ENCODE results near the gene CSF2. TPM values are rescaled to one million over a fixed set of nuclear protein-coding genes. Genes with fewer than 3 reads are reported as not detected.

Gene CSF2
- total RNA-seq, 1 donor = not detected

- DNase-seq (ENCODE audit: low read depth in 2 of 3, low spot score in 2 of 3) = no peak
Measured at GRCh38 chr5:132086277-132086794, 12.7 kb downstream of the CSF2 start.

GRCh38 chr5:132087176-132087575 is 13.6 kb downstream of the CSF2 start:
- DNase-seq (ENCODE audit: low read depth in 2 of 3, low spot score in 2 of 3) = no peak

GRCh38 chr5:132087661-132088060 is 14.1 kb downstream of the CSF2 start:
- DNase-seq (ENCODE audit: low read depth in 2 of 3, low spot score in 2 of 3) = no peak

GRCh38 chr5:132089363-132089762 is 15.8 kb downstream of the CSF2 start:
- DNase-seq (ENCODE audit: low read depth in 2 of 3, low spot score in 2 of 3) = no peak

DNA sequence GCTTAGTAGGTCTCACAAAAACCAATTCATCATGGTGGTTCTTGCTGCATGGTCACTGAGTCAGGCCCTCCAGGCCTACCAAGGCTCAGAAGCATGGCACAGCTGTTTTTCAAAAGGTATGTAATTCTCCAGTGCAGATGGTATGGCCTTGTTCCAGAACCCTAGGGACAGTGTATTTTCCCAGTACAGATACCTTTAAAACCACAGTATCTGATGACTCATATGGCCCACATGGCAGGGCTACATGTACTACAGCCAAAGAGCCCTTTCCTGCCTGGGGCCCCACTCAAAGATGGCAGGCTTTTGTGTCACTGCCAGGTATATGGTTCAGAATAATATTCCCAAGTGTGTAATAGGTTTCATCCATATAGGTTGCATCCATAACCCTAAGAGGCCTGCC is 16.5 kb downstream of the CSF2 start:
- peak in 1 of 3 donors; percentile 32 for DNase-seq (ENCODE audit: low read depth in 2 of 3, low spot score in 2 of 3)

DNA sequence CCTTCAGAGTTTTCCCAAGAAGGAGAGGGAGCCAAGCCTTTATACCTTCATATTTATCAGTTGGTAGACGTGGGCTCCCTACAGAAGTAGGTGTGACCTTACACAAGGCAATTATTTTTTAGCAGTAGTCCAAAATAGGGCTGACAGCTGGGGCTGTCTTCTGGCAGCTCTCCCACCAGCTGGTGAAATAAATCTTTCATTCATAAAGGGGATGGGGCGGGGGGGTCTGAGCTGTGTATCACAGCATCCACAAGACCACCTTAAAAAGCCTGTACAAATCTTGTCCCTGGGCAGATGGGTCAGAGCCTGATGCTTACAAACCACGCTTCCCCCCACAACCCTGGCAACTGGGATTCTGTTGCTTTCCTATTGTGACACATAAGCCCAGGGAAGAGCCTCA is 19.7 kb downstream of the CSF2 start:
- DNase-seq (ENCODE audit: low read depth in 2 of 3, low spot score in 2 of 3) = no peak

- no peak for DNase-seq (ENCODE audit: low read depth in 2 of 3, low spot score in 2 of 3)
Measured at GRCh38 chr5:132094393-132095076, 20.9 kb downstream of the CSF2 start.

GRCh38 chr5:132095077-132095410 is 21.5 kb downstream of the CSF2 start:
- no peak for DNase-seq (ENCODE audit: low read depth in 2 of 3, low spot score in 2 of 3)

- peak in 2 of 3 donors; percentile 67 to 81 for DNase-seq (ENCODE audit: low read depth in 2 of 3, low spot score in 2 of 3)
Measured at GRCh38 chr5:132095424-132095972, 21.9 kb downstream of the CSF2 start.

DNA sequence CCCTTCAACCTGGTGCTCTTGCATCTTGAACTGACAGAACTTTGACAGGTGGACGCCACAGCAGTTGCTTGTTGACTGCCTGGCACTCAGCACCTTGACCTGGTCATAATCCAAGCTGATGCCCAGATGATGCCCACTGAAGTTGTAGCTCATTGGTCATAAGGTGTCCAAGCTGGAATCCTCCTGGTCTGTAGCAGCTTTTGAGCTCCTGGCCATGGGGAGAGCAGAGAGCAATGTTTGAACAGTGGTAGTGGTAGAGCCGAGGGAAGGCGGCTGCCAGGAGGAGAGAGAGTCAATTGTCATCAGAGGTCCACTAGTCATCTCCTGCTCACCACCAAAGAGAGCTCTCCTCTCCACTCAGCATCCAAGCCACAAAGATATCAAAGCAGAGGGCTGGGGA is 23.3 kb downstream of the CSF2 start:
- no peak for DNase-seq (ENCODE audit: low read depth in 2 of 3, low spot score in 2 of 3)

- DNase-seq (ENCODE audit: low read depth in 2 of 3, low spot score in 2 of 3) = peak in 2 of 3 donors; percentile 74 to 85
Measured at GRCh38 chr5:132098151-132098594, 24.6 kb downstream of the CSF2 start.

DNA sequence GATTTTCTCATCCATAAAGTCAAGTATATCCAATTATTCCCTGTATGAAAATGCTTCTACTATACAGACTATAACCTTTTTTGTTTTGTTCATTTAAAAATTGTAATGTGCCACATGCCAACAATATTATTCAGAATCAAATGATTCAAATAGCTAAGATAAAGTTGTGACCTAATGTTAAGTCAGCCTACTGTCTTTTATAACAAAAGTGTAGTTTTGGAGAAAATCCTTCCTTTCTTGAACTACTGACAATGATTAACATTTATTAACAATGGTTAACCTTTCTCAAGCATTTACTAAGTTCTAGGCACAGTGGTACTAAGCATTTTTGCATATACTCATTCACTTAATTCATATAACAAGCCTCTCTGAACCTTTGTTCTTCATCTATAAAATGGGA is 25.0 kb downstream of the CSF2 start:
- DNase-seq (ENCODE audit: low read depth in 2 of 3, low spot score in 2 of 3) = no peak

GRCh38 chr5:132099076-132099748 is 25.6 kb downstream of the CSF2 start:
- no peak for DNase-seq (ENCODE audit: low read depth in 2 of 3, low spot score in 2 of 3)

GRCh38 chr5:132099905-132100304 is 26.3 kb downstream of the CSF2 start:
- no peak for DNase-seq (ENCODE audit: low read depth in 2 of 3, low spot score in 2 of 3)

GRCh38 chr5:132100672-132101261 is 27.2 kb downstream of the CSF2 start:
- no peak for DNase-seq (ENCODE audit: low read depth in 2 of 3, low spot score in 2 of 3)

GRCh38 chr5:132101385-132101880 is 27.8 kb downstream of the CSF2 start:
- no peak for DNase-seq (ENCODE audit: low read depth in 2 of 3, low spot score in 2 of 3)

DNA sequence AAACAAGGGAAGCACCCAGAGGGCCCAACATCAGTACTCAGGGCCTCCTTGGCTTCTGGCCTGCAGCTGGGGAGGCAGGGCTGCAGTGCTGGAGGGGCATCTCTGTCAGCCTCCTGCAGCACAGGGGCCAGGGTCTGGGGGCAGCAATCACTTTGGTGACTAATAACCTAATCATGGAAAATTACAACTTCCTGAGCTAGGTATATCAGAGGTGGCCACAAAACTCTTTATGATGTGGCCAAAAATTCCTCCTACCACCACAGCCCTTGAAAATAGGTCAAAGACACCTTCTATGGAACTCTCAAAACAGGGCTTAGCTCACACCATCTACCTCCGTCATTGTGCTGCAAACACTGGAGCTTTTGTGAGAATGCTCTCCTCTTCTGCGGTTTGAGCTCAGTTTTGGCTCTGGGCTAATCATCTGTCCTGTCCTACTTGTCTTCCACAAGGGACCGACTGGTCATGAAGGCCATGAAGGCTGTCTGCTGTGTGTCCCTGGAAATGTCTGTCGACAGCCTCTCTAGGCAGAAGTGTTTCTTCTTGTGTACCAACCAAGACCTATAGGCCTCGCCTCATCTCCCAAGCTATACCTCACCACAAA is 28.6 kb downstream of the CSF2 start:
- peak in 1 of 3 donors; percentile 40 for DNase-seq (ENCODE audit: low read depth in 2 of 3, low spot score in 2 of 3)

DNA sequence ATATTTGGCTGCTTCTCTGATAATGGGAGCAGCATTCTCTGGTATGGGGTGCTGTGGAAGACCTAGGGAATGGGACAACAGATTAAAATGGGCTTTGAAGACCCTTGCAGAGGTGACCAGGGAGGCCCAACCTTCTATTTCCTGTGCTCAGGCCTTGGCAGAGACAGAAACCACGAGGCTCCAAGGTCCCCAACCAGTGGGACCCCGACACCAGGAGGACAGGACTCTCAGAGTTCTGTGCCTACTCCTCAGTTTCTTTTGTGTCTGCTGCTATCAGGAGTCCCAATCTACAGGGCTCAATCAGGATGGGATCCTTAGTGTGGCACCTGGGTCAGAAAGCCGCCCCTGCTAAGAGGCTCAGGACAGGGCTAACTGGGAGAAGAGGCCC is 29.3 kb downstream of the CSF2 start:
- no peak for DNase-seq (ENCODE audit: low read depth in 2 of 3, low spot score in 2 of 3)

DNA sequence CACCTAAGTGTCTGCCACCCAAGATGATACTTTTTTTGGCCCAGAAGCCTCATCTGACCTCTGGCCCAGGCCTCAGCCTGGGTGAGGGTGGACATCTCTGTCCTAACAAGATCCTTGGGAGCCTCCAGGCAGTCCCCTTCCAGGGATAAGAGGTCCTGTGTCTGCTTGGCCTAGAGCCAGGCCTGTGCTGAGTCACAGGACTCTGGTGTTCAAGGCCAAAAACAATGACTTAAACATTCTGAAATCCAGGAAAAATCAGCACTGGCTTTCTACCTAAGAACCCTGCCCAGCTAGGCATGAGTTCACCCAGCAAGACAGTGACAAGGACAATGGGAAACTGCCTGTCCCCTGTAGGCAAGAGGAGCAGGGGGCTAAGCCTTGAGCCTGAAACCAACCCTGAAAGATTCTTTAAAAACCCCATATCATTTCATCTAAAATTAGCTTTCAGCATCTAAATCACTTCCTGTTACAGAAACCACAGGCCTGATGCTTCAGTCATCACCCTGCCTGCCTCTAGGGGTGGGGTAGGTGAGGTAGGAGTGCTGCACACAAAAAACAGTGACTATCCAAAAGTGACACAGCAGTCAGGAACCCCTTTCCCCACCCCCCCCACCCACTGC is 29.9 kb downstream of the CSF2 start:
- DNase-seq (ENCODE audit: low read depth in 2 of 3, low spot score in 2 of 3) = peak in 2 of 3 donors; percentile 82 to 90

GRCh38 chr5:132103969-132104391 is 30.4 kb downstream of the CSF2 start:
- DNase-seq (ENCODE audit: low read depth in 2 of 3, low spot score in 2 of 3) = no peak

Measured in hematopoietic multipotent progenitor cell (in vitro differentiated cells).